Measurements from ENCODE around the gene FAM184A.

The FAM184A gene

DNA sequence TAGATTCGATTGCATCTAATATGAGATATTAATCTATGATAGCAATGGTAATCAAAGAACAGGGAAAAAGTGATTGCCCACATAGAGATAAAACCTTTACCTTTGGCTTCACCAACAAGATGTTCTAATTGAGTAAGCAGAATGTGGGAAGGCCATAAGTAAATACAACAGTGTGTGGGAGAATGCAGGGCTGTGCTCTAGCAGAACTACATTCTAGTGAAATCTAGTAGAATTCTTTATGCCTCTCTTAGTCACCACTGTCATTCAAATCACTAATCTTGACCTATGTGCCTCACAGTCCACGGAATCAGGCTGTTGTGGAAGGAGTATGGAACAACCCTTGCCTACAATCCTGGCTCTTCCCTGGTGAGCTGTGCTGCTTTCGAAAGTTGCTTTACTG lies 113.1 kb downstream of the FAM184A start:
- POLR2A ChIA-PET = no interaction called here
- CTCF ChIA-PET = no interaction called here
- no peak for DNase-seq (ENCODE audit: extremely low spot score)
- TF ChIP-seq FOXA1 (IDR thresholded peaks at IDR 0.05) (no peak), ELF4 (IDR thresholded peaks at IDR 0.05) (no peak), HDGF (IDR thresholded peaks at IDR 0.05; ENCODE audit: borderline replicate concordance) (no peak), FOXM1 (IDR thresholded peaks at IDR 0.05; ENCODE audit: borderline replicate concordance) (no peak), ZNF384 (IDR thresholded peaks at IDR 0.05) (no peak), SP1 (IDR thresholded peaks at IDR 0.05) (no peak), TARDBP (IDR thresholded peaks at IDR 0.05) (no peak), NFRKB (IDR thresholded peaks at IDR 0.05) (no peak)
- TF ChIP-seq, protein P1, sequence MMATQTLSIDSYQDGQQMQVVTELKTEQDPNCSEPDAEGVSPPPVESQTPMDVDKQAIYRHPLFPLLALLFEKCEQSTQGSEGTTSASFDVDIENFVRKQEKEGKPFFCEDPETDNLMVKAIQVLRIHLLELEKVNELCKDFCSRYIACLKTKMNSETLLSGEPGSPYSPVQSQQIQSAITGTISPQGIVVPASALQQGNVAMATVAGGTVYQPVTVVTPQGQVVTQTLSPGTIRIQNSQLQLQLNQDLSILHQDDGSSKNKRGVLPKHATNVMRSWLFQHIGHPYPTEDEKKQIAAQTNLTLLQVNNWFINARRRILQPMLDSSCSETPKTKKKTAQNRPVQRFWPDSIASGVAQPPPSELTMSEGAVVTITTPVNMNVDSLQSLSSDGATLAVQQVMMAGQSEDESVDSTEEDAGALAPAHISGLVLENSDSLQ (IDR thresholded peaks at IDR 0.05) = no peak

DNA sequence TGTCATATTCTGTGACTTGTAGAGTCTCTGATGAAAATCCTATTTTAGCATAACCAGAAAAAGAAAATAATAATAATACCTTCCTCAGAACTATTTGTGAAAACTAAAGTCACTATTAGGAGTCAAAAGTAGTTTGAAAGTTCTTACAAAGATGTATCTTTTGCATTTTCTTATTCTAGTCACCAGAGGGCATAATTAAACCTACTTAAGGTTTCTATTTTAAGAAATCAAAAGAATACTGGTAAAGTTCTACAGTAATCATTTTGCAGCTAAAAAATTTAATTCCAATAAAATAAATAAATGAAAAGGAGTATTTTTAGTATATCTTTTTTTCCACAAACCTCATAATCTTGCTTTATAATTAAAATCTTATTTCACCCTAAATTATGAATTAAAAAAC lies 115.5 kb downstream of the FAM184A start:
- ChIA-PET POLR2A (no interaction called here), CTCF (interaction anchor here (0.8 to 1.9 kb wide), 2 partner anchors 147 kb away, joined by 6 to 16 read pairs; no protein-coding TSS in a partner anchor)
- DNase-seq (ENCODE audit: extremely low spot score) = no peak
- TF ChIP-seq NFRKB (IDR thresholded peaks at IDR 0.05) (no peak), ELF4 (IDR thresholded peaks at IDR 0.05) (no peak), TARDBP (IDR thresholded peaks at IDR 0.05) (no peak), FOXK2 (IDR thresholded peaks at IDR 0.05) (no peak), FOXM1 (IDR thresholded peaks at IDR 0.05; ENCODE audit: borderline replicate concordance) (no peak), ZNF384 (IDR thresholded peaks at IDR 0.05) (no peak), FOXA1 (IDR thresholded peaks at IDR 0.05) (no peak), SP1 (IDR thresholded peaks at IDR 0.05) (no peak), BHLHE40 (IDR thresholded peaks at IDR 0.05; ENCODE audit: borderline replicate concordance) (no peak), CTBP1 (IDR thresholded peaks at IDR 0.05; ENCODE audit: borderline replicate concordance) (no peak)
- TF ChIP-seq, protein P1 (IDR thresholded peaks at IDR 0.05) = no peak

DNA sequence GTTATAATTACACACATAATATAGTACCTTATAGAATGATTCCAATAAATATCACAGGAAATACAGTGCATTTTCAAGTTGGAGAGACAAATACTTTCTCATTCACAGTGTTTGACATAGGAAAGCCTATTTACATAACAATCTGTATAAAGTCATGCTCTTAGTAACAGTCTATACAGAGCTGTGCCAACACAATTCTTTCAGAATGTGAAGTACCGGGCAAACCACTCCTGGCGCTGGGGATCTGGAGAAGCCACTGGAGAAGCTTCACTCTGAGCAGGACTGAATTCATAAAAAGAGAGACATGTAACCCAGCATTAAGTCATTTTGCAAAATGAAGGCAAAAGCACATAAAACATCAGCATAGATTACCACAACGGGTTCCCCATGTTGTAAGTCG lies 118.6 kb downstream of the FAM184A start:
- DNase-seq (ENCODE audit: extremely low spot score) = no peak
- TF ChIP-seq FOXM1 (IDR thresholded peaks at IDR 0.05; ENCODE audit: borderline replicate concordance) (no peak), SP1 (IDR thresholded peaks at IDR 0.05) (no peak), L3MBTL2 (conservative IDR thresholded peaks at IDR 0.05) (no peak), SUZ12 (IDR thresholded peaks at IDR 0.05) (no peak), FOXK2 (IDR thresholded peaks at IDR 0.05) (no peak), BHLHE40 (IDR thresholded peaks at IDR 0.05; ENCODE audit: borderline replicate concordance) (no peak), LEF1 (IDR thresholded peaks at IDR 0.05; ENCODE audit: borderline replicate concordance) (no peak), TARDBP (IDR thresholded peaks at IDR 0.05) (no peak), ELF4 (IDR thresholded peaks at IDR 0.05) (no peak), CTBP1 (IDR thresholded peaks at IDR 0.05; ENCODE audit: borderline replicate concordance) (no peak), HDGF (IDR thresholded peaks at IDR 0.05; ENCODE audit: borderline replicate concordance) (no peak), NFRKB (IDR thresholded peaks at IDR 0.05) (no peak), FOXA1 (IDR thresholded peaks at IDR 0.05) (no peak), ARNT (IDR thresholded peaks at IDR 0.05) (no peak), ZNF384 (IDR thresholded peaks at IDR 0.05) (no peak)
- TF ChIP-seq, protein P1 (IDR thresholded peaks at IDR 0.05) = no peak
- ChIA-PET POLR2A (no interaction called here), CTCF (no interaction called here)

DNA sequence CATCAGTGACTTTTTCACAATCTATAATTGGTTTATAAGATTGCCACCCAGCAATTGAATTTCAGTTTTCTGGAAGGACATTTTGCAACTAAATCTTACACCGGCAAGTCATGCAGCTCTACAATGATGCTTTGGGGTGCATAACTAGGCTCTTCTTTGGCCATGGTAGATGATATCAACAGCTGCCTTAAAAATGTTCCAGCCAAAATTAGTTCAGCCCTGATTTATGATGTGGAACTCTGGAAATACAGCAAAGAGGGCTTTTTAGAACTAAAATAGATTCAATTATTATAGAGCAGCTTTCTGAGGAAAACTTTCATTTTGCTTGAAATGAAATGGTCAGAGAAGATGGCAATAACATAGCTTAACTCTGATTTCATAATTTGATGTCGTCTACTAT lies 125.1 kb downstream of the FAM184A start:
- ChIA-PET POLR2A (no interaction called here), CTCF (interaction anchor here (1.9 kb wide), 1 partner anchor 157 kb away, joined by 6 read pairs; no protein-coding TSS in a partner anchor)
- DNase-seq (ENCODE audit: extremely low spot score) = no peak
- no peak for TF ChIP-seq HDGF (IDR thresholded peaks at IDR 0.05; ENCODE audit: borderline replicate concordance)
- no peak for TF ChIP-seq BHLHE40 (IDR thresholded peaks at IDR 0.05; ENCODE audit: borderline replicate concordance)
- no peak for TF ChIP-seq NFRKB (IDR thresholded peaks at IDR 0.05)
- no peak for TF ChIP-seq FOXA1 (IDR thresholded peaks at IDR 0.05)
- TF ChIP-seq SUZ12 (IDR thresholded peaks at IDR 0.05) = no peak
- no peak for TF ChIP-seq FOXM1 (IDR thresholded peaks at IDR 0.05; ENCODE audit: borderline replicate concordance)
- no peak for TF ChIP-seq LEF1 (IDR thresholded peaks at IDR 0.05; ENCODE audit: borderline replicate concordance)
- TF ChIP-seq L3MBTL2 (conservative IDR thresholded peaks at IDR 0.05) = no peak
- TF ChIP-seq FOXK2 (IDR thresholded peaks at IDR 0.05) = no peak

DNA sequence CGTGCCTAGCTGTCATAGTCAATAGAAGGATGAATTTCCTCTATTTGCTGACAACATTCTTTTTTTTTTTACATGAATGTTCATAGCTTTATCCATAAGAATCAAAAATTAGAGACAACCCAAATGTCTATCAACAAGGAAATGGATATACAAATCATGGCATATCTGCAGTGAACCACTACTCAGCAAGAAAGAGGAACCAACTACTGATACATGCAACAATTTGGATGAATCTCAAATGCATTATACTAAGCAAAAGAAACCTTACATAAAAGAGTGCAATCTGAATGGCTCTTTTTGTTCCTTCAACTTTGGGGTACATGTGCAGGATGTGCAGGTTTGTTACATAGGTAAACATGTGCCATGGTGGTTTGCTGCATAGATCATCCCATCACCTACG lies 125.8 kb downstream of the FAM184A start:
- no peak for TF ChIP-seq FOXK2 (IDR thresholded peaks at IDR 0.05)
- ChIA-PET POLR2A (no interaction called here), CTCF (no interaction called here)
- DNase-seq (ENCODE audit: extremely low spot score) = no peak

DNA sequence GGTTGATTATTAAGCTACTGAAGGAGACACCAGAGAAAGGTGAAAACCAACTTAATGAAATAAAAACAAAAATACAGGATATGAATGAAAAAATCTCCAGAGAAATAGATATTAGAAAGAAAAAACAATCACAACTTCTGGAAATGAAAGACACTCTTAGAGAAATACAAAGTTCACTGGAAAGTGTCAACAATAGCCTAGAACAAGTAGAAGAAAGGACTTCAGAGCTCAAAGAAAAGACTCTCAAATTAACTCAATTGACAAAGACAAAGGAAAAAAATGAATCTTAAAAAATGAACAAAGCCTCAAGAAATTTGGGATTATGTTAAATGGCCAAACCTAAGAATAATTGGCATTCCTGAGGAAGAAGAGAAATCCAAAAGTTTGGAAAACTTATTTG lies 133.2 kb downstream of the FAM184A start:
- ChIA-PET CTCF (no interaction called here), POLR2A (no interaction called here)
- TF ChIP-seq SUZ12 (IDR thresholded peaks at IDR 0.05) (no peak), FOXK2 (IDR thresholded peaks at IDR 0.05) (no peak), ELF4 (IDR thresholded peaks at IDR 0.05) (no peak), LEF1 (IDR thresholded peaks at IDR 0.05; ENCODE audit: borderline replicate concordance) (no peak), L3MBTL2 (conservative IDR thresholded peaks at IDR 0.05) (no peak), FOXM1 (IDR thresholded peaks at IDR 0.05; ENCODE audit: borderline replicate concordance) (no peak), ZNF384 (IDR thresholded peaks at IDR 0.05) (no peak), HDGF (IDR thresholded peaks at IDR 0.05; ENCODE audit: borderline replicate concordance) (no peak), TARDBP (IDR thresholded peaks at IDR 0.05) (no peak), SP1 (IDR thresholded peaks at IDR 0.05) (no peak), ARNT (IDR thresholded peaks at IDR 0.05) (no peak), FOXA1 (IDR thresholded peaks at IDR 0.05) (no peak), CTBP1 (IDR thresholded peaks at IDR 0.05; ENCODE audit: borderline replicate concordance) (no peak), NFRKB (IDR thresholded peaks at IDR 0.05) (no peak), BHLHE40 (IDR thresholded peaks at IDR 0.05; ENCODE audit: borderline replicate concordance) (no peak)
- TF ChIP-seq, protein P1 (IDR thresholded peaks at IDR 0.05) = no peak
- DNase-seq (ENCODE audit: extremely low spot score) = no peak

Measured in HEK293T (cell line).